Tibial artery (tissue), 4 donors: Measurements from ENCODE around the gene KLK12.

Experiments used
- DNase-seq, 2 donors: peaks; one replicate each; pipeline ENCODE4 v3.0.0-alpha.2; 2019
- H3K27ac ChIP-seq, 2 donors: fragments of 200-600 bp; sonication (generic) in 1 of 2; 1 replicate in 1 of 2; 2 replicates in 1 of 2; pipeline ENCODE4 v1.5.1; 2018 to 2019; ENCODE audit warnings: mild to moderate bottlenecking in 1 of 2
- H3K27me3 ChIP-seq, 2 donors: fragments of 200-600 bp; sonication (generic) in 1 of 2; one replicate each; pipeline versions ENCODE4 v1.5.1 to v1.6.0; 2016 to 2019
- H3K36me3 ChIP-seq, 3 donors: fragments of 200-600 bp; sonication (generic) in 2 of 3; one replicate each; pipeline ENCODE4 v1.5.1; 2016 to 2019; ENCODE audit warnings: mild to moderate bottlenecking in 2 of 3
- H3K4me1 ChIP-seq, 4 donors: fragments of 200-600 bp; sonication (generic) in 2 of 4; 1 replicate in 3 of 4; 2 replicates in 1 of 4; pipeline ENCODE4 v1.5.1; 2016 to 2019
- H3K4me3 ChIP-seq, 2 donors: fragments of 200-600 bp; sonication (generic) in 1 of 2; 1 replicate in 1 of 2; 2 replicates in 1 of 2; pipeline ENCODE4 v1.5.1; 2018 to 2019; ENCODE audit warnings: mild to moderate bottlenecking in 2 of 2
- H3K9me3 ChIP-seq, 3 donors: fragments of 200-600 bp; sonication (generic) in 1 of 3; one replicate each; pipeline ENCODE4 v1.5.1; 2016 to 2019
- CTCF ChIP-seq, 2 experiments: fragments of 200-600 bp in 1 of 2; fragments of 450-650 bp in 1 of 2; IDR thresholded peaks; one replicate each; pipeline ENCODE4 v1.5.1; 2017 to 2019; ENCODE audit warnings: antibody characterized with exemption in 2 of 2, mild to moderate bottlenecking in 1 of 2, moderate library complexity in 1 of 2
- intact Hi-C: fragments of 100-400 bp; cut with DNase I; formaldehyde crosslinking; loops from one replicate; pipeline ENCODE4 v1.15.0; 2023; ENCODE audit warnings: low total_unique reads

Gene KLK12

GRCh38 chr19:51001515-51001914 is 33.3 kb downstream of the KLK12 start, which contains the start of gene KLK8:
Gene KLK8 (minus strand): TSS chr19:51001604. CDS start chr19:51001167, 437 bp downstream.
- peaks cover 0 to 11% (median 0%) of the 10 kb centered on the region in 4 donors for H3K4me1 ChIP-seq
- H3K27me3 ChIP-seq, result peaks cover 0 to 40% of the 10 kb centered on the region in 2 donors
- no peaks in the 10 kb centered on the region for H3K9me3 ChIP-seq
- no peak for DNase-seq
- no peaks in the 10 kb centered on the region for H3K36me3 ChIP-seq
- intact Hi-C loops, result no loop called here
- H3K4me3 ChIP-seq, result no peak within 1 kb of the TSS
- no peak for TF ChIP-seq CTCF (IDR thresholded peaks at IDR 0.05)
- no peak within 1 kb of the TSS for H3K27ac ChIP-seq

- no peak overlapping the region for H3K4me3 ChIP-seq
- intact Hi-C loops, result no loop called here
- no peak for DNase-seq
- H3K27ac ChIP-seq, result no peak overlapping the region
- no peaks in the 10 kb centered on the region for H3K9me3 ChIP-seq
- no peaks in the 10 kb centered on the region for H3K36me3 ChIP-seq
- peaks cover 0 to 11% (median 0%) of the 10 kb centered on the region in 4 donors for H3K4me1 ChIP-seq
- H3K27me3 ChIP-seq, result peaks cover 0 to 40% of the 10 kb centered on the region in 2 donors
- no peak for TF ChIP-seq CTCF (IDR thresholded peaks at IDR 0.05)
Observed at GRCh38 chr19:51000981-51001380, 33.8 kb downstream of the KLK12 start.

- no peak overlapping the region for H3K27ac ChIP-seq
- H3K27me3 ChIP-seq, result peaks cover 0 to 40% of the 10 kb centered on the region in 2 donors
Observed at GRCh38 chr19:51000426-51000825, 34.4 kb downstream of the KLK12 start.

GRCh38 chr19:50998686-50999085 is 36.1 kb downstream of the KLK12 start:
- no peak overlapping the region for H3K27ac ChIP-seq
- H3K4me3 ChIP-seq, result no peak overlapping the region
- H3K4me1 ChIP-seq, result peaks cover 0 to 11% (median 0%) of the 10 kb centered on the region in 4 donors
- peaks cover 0 to 40% of the 10 kb centered on the region in 2 donors for H3K27me3 ChIP-seq
- TF ChIP-seq CTCF (IDR thresholded peaks at IDR 0.05), result no peak
- H3K9me3 ChIP-seq, result no peaks in the 10 kb centered on the region
- DNase-seq, result no peak
- intact Hi-C loops, result no loop called here
- H3K36me3 ChIP-seq, result no peaks in the 10 kb centered on the region

More at GRCh38 chr19:51000426-51000825, 34.4 kb downstream of the KLK12 start:
- TF ChIP-seq CTCF (IDR thresholded peaks at IDR 0.05), result no peak
- Histone ChIP-seq H3K9me3 (no peaks in the 10 kb centered on the region), H3K4me3 (no peak overlapping the region), H3K36me3 (no peaks in the 10 kb centered on the region), H3K4me1 (peaks cover 0 to 11% (median 0%) of the 10 kb centered on the region in 4 donors)
- no peak for DNase-seq
- intact Hi-C loops, result no loop called here

GRCh38 chr19:50998061-50998460 is 36.7 kb downstream of the KLK12 start:
- Histone ChIP-seq H3K4me3 (no peak overlapping the region), H3K4me1 (peaks cover 0 to 11% (median 0%) of the 10 kb centered on the region in 4 donors), H3K27ac (no peak overlapping the region), H3K27me3 (peaks cover 0 to 35% of the 10 kb centered on the region in 2 donors), H3K9me3 (no peaks in the 10 kb centered on the region), H3K36me3 (no peaks in the 10 kb centered on the region)
- intact Hi-C loops, result no loop called here
- TF ChIP-seq CTCF (IDR thresholded peaks at IDR 0.05), result no peak
- DNase-seq, result no peak

GRCh38 chr19:50994129-50994528 is 40.7 kb downstream of the KLK12 start:
- no peaks in the 10 kb centered on the region for H3K4me1 ChIP-seq
- no peak overlapping the region for H3K4me3 ChIP-seq
- intact Hi-C loops, result no loop called here
- H3K27me3 ChIP-seq, result no peaks in the 10 kb centered on the region
- no peak overlapping the region for H3K27ac ChIP-seq
- H3K36me3 ChIP-seq, result no peaks in the 10 kb centered on the region
- no peaks in the 10 kb centered on the region for H3K9me3 ChIP-seq
- no peak for TF ChIP-seq CTCF (IDR thresholded peaks at IDR 0.05)
- no peak for DNase-seq
